Cardiac muscle cell (in vitro differentiated cells and primary cell): ENCODE data around the gene CDR2. TPM values are rescaled to one million over a fixed set of nuclear protein-coding genes. Genes with fewer than 3 reads are reported as not detected.

ENCODE experiments used
- DNase-seq, 2 donors: peaks; one replicate each; pipeline versions ENCODE4 v3.0.0 to v3.0.0-alpha.2; 2010 to 2017; ENCODE audit warnings: low read depth in 1 of 2, low spot score in 1 of 2
- H3K27ac ChIP-seq: fragments of 200-600 bp; sonication (generic); 2 replicates; pipeline ENCODE4 v1.5.1; 2016
- H3K27me3 ChIP-seq: fragments of 200-600 bp; sonication (generic); 2 replicates; pipeline ENCODE4 v1.6.0; 2016; ENCODE audit warnings: control low read depth
- H3K36me3 ChIP-seq: fragments of 200-600 bp; sonication (generic); 2 replicates; pipeline ENCODE4 v1.5.1; 2016; ENCODE audit warnings: control low read depth
- H3K4me1 ChIP-seq: fragments of 200-600 bp; sonication (generic); 2 replicates; pipeline ENCODE4 v1.8.1; 2017; ENCODE audit warnings: low read depth, mild to moderate bottlenecking, mixed run types
- H3K4me3 ChIP-seq: fragments of 200-600 bp; sonication (generic); 2 replicates; pipeline ENCODE4 v1.5.1; 2016; ENCODE audit warnings: mild to moderate bottlenecking
- H3K9me3 ChIP-seq: fragments of 200-600 bp; sonication (generic); 2 replicates; pipeline ENCODE4 v1.5.1; 2017; ENCODE audit warnings: low read depth, mild to moderate bottlenecking, control low read depth
- CTCF ChIP-seq: IDR thresholded peaks from 2 replicates; pipeline ENCODE4 v1.5.1; 2012; ENCODE audit warnings: low read depth, mild to moderate bottlenecking, low read length
- polyA plus RNA-seq: library from polyadenylated mRNA; unstranded; fragments of >200 nt; fragmentation: Nextera tagmentation; extraction: Ambion mirVana; gene quantifications from 2 replicates; pipeline ENCODE4 v1.2.1, GENCODE V29; 2016
- total RNA-seq: library from RNA; depleted of rRNA; stranded (reverse); fragments of >200 nt; gene quantifications from 2 replicates; pipeline ENCODE4 v1.2.3, GENCODE V29; 2016

Gene CDR2
- total and polyA plus RNA-seq, 2 experiments from 2014 or later, result 9.7 to 10.7 TPM

GRCh38 chr16:22320572-22321339 is 53.7 kb downstream of the CDR2 start:
- H3K27ac ChIP-seq, result no peak overlapping the region
- no peak overlapping the region for H3K4me3 ChIP-seq
- no peak for DNase-seq
- no peaks in the 10 kb centered on the region for H3K27me3 ChIP-seq
- H3K36me3 ChIP-seq, result peaks cover 2% of the 10 kb centered on the region
- H3K4me1 ChIP-seq, result no peaks in the 10 kb centered on the region
- H3K9me3 ChIP-seq, result no peaks in the 10 kb centered on the region
- TF ChIP-seq CTCF, result no peak

GRCh38 chr16:22318690-22319358 is 55.6 kb downstream of the CDR2 start:
- Histone ChIP-seq H3K36me3 (peaks cover 9% of the 10 kb centered on the region), H3K27ac (no peak overlapping the region)
- DNase-seq, result peak in 1 of 2 donors; percentile 47

GRCh38 chr16:22317625-22318024 is 56.8 kb downstream of the CDR2 start:
- H3K36me3 ChIP-seq, result peaks cover 9% of the 10 kb centered on the region

More at GRCh38 chr16:22318690-22319358, 55.6 kb downstream of the CDR2 start:
- Histone ChIP-seq H3K4me1 (no peaks in the 10 kb centered on the region), H3K27me3 (no peaks in the 10 kb centered on the region), H3K9me3 (no peaks in the 10 kb centered on the region), H3K4me3 (no peak overlapping the region)
- TF ChIP-seq CTCF, result peak; percentile 68

GRCh38 chr16:22317001-22317530 is 57.4 kb downstream of the CDR2 start:
- H3K36me3 ChIP-seq, result peaks cover 13% of the 10 kb centered on the region

More at GRCh38 chr16:22317625-22318024, 56.8 kb downstream of the CDR2 start:
- no peaks in the 10 kb centered on the region for H3K9me3 ChIP-seq
- TF ChIP-seq CTCF, result no peak
- H3K4me1 ChIP-seq, result no peaks in the 10 kb centered on the region
- no peaks in the 10 kb centered on the region for H3K27me3 ChIP-seq
- DNase-seq, result no peak
- H3K4me3 ChIP-seq, result no peak overlapping the region
- H3K27ac ChIP-seq, result no peak overlapping the region

GRCh38 chr16:22316411-22316811 is 58.0 kb downstream of the CDR2 start:
- H3K4me3 ChIP-seq, result no peak overlapping the region
- TF ChIP-seq CTCF, result no peak
- no peaks in the 10 kb centered on the region for H3K4me1 ChIP-seq
- DNase-seq, result no peak
- H3K36me3 ChIP-seq, result peaks cover 13% of the 10 kb centered on the region
- no peaks in the 10 kb centered on the region for H3K27me3 ChIP-seq
- no peak overlapping the region for H3K27ac ChIP-seq
- H3K9me3 ChIP-seq, result no peaks in the 10 kb centered on the region

More at GRCh38 chr16:22317001-22317530, 57.4 kb downstream of the CDR2 start:
- no peak overlapping the region for H3K27ac ChIP-seq
- no peaks in the 10 kb centered on the region for H3K27me3 ChIP-seq
- no peak for TF ChIP-seq CTCF
- no peak overlapping the region for H3K4me3 ChIP-seq
- no peaks in the 10 kb centered on the region for H3K4me1 ChIP-seq
- no peak for DNase-seq
- no peaks in the 10 kb centered on the region for H3K9me3 ChIP-seq
